Osteoblast (primary cell): Measurements from ENCODE around the gene PLPPR1. TPM values are rescaled to one million over a fixed set of nuclear protein-coding genes. Genes with fewer than 3 reads are reported as not detected.
A peak's percentile ranks its signal among the peaks of the same experiment; 100 is the strongest.

Experiments
- DNase-seq: peaks from one replicate; pipeline ENCODE4 v3.0.0; 2011; ENCODE audit warnings: low spot score, mixed read lengths; ENCODE audit not compliant: insufficient read length; ENCODE audit errors: missing footprints
- H2AFZ ChIP-seq: 2 replicates; pipeline ENCODE4 v1.6.0; 2011; ENCODE audit warnings: mild to moderate bottlenecking, low read length
- H3K27ac ChIP-seq: 2 replicates; pipeline ENCODE4 v1.5.1; 2011; ENCODE audit warnings: mild to moderate bottlenecking, low read depth, low read length, moderate library complexity
- H3K27me3 ChIP-seq: 2 replicates; pipeline ENCODE4 v1.6.0; 2012; ENCODE audit warnings: mild to moderate bottlenecking, control low read depth, inconsistent platforms, low read length, moderate library complexity; ENCODE audit not compliant: insufficient read depth
- H3K36me3 ChIP-seq: 2 replicates; pipeline ENCODE4 v1.5.1; 2011; ENCODE audit warnings: mild to moderate bottlenecking, low read length, control low read depth, moderate library complexity; ENCODE audit not compliant: insufficient read depth
- H3K4me1 ChIP-seq: 2 replicates; pipeline ENCODE4 v1.5.1; 2011; ENCODE audit warnings: mild to moderate bottlenecking, low read length, control low read depth, moderate library complexity; ENCODE audit not compliant: insufficient read depth
- H3K4me2 ChIP-seq: 2 replicates; pipeline ENCODE4 v1.6.0; 2011; ENCODE audit warnings: mild to moderate bottlenecking, low read length; ENCODE audit not compliant: insufficient read depth
- H3K4me3 ChIP-seq: fragments of 200-600 bp; sonication (generic); 3 replicates; pipeline ENCODE4 v1.5.1; 2012; ENCODE audit warnings: mild to moderate bottlenecking, low read length, inconsistent platforms; ENCODE audit not compliant: insufficient read depth
- H3K79me2 ChIP-seq: 2 replicates; pipeline ENCODE4 v1.6.0; 2012; ENCODE audit warnings: mild to moderate bottlenecking, low read length, control low read depth, inconsistent platforms; ENCODE audit not compliant: insufficient read depth
- H3K9me3 ChIP-seq: 2 replicates; pipeline ENCODE4 v1.5.1; 2011; ENCODE audit warnings: low read depth, low read length, control low read depth
- H4K20me1 ChIP-seq: 2 replicates; pipeline ENCODE4 v1.6.0; 2012; ENCODE audit warnings: mild to moderate bottlenecking, low read length, control low read depth; ENCODE audit not compliant: insufficient read depth
- total RNA-seq: library from RNA; depleted of rRNA; stranded (reverse); fragments of >200 nt; gene quantifications from 2 replicates; pipeline ENCODE4 v1.2.3, GENCODE V29; 2012
- TF ChIP-seq, protein P1 (sequence below): IDR thresholded peaks from 2 replicates; pipeline ENCODE4 v1.5.1; 2011; ENCODE audit warnings: mild to moderate bottlenecking, low read depth, low read length, moderate library complexity; ENCODE audit errors: extremely low read depth

PLPPR1 gene
- total RNA-seq, 1 donor: not detected

- H3K4me2 ChIP-seq: peak overlapping the region; percentile 57
- H3K36me3 ChIP-seq: no peaks in the 10 kb centered on the region
- H2AFZ ChIP-seq: peak overlapping the region; percentile 56
- H3K27me3 ChIP-seq: peaks cover 9% of the 10 kb centered on the region
- peak overlapping the region; percentile 60 for H3K4me3 ChIP-seq
- DNase-seq: peak; percentile 19
- no peaks in the 10 kb centered on the region for H4K20me1 ChIP-seq
- no peaks in the 10 kb centered on the region for H3K79me2 ChIP-seq
- H3K9me3 ChIP-seq: no peaks in the 10 kb centered on the region
- H3K27ac ChIP-seq: no peak overlapping the region
- H3K4me1 ChIP-seq: no peaks in the 10 kb centered on the region
- TF ChIP-seq, protein P1, sequence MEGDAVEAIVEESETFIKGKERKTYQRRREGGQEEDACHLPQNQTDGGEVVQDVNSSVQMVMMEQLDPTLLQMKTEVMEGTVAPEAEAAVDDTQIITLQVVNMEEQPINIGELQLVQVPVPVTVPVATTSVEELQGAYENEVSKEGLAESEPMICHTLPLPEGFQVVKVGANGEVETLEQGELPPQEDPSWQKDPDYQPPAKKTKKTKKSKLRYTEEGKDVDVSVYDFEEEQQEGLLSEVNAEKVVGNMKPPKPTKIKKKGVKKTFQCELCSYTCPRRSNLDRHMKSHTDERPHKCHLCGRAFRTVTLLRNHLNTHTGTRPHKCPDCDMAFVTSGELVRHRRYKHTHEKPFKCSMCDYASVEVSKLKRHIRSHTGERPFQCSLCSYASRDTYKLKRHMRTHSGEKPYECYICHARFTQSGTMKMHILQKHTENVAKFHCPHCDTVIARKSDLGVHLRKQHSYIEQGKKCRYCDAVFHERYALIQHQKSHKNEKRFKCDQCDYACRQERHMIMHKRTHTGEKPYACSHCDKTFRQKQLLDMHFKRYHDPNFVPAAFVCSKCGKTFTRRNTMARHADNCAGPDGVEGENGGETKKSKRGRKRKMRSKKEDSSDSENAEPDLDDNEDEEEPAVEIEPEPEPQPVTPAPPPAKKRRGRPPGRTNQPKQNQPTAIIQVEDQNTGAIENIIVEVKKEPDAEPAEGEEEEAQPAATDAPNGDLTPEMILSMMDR: no peak
Measured at GRCh38 chr9:101027733-101028345, 688 bp upstream of the PLPPR1 start.

DNA sequence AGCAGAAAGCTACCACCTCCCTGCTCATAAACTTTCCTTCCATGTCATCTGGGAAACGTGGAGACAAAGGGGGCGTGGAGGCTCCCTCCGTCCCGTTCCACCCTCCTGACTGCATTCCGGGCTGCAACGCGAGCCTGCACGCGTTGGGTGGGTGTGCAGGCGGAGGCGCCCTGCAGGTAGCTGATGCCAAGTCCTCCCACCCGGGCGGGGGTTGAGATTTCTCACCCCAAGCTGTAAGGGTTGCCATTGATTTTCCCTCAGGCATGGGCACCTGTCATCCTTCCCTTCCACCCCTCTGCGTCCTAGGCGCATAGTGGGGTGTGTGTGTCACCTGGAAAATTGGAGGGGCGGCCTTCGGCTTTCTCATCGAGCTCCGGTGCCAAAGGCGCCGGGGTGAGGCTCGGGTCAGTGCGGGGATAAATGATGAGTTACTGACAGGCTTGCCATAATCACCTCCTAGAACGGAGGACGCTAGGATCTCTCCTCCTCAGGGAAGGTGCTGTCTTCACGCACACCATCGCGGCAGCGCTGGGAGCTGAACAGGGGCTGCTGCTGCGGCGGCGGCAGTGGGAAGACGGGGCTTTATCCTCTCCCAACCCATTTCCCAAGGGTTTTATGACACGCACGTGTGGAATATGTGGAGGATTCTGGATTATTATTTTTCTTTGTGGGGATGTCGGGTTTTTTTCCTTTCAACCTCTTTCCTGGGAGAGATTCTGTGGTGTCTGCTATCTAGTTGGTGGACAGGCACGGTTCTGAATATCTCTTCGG, 973 bp downstream of the PLPPR1 start:
- TF ChIP-seq, protein P1: no peak
- no peaks in the 10 kb centered on the region for H4K20me1 ChIP-seq
- H3K4me1 ChIP-seq: no peaks in the 10 kb centered on the region
- no peaks in the 10 kb centered on the region for H3K36me3 ChIP-seq
- no peaks in the 10 kb centered on the region for H3K9me3 ChIP-seq
- no peak for DNase-seq
- H3K27me3 ChIP-seq: peaks cover 9% of the 10 kb centered on the region
- no peak overlapping the region for H3K4me3 ChIP-seq
- H3K79me2 ChIP-seq: no peaks in the 10 kb centered on the region
- H3K27ac ChIP-seq: no peak overlapping the region
- no peak overlapping the region for H2AFZ ChIP-seq
- no peak overlapping the region for H3K4me2 ChIP-seq

GRCh38 chr9:101030086-101030391, 1.5 kb downstream of the PLPPR1 start:
- Histone ChIP-seq H3K4me3 (no peak overlapping the region), H4K20me1 (no peaks in the 10 kb centered on the region), H3K27me3 (peaks cover 9% of the 10 kb centered on the region), H3K27ac (no peak overlapping the region), H3K79me2 (no peaks in the 10 kb centered on the region), H3K36me3 (no peaks in the 10 kb centered on the region), H3K9me3 (no peaks in the 10 kb centered on the region), H3K4me2 (no peak overlapping the region), H2AFZ (no peak overlapping the region), H3K4me1 (no peaks in the 10 kb centered on the region)
- TF ChIP-seq, protein P1: no peak
- DNase-seq: no peak

DNA sequence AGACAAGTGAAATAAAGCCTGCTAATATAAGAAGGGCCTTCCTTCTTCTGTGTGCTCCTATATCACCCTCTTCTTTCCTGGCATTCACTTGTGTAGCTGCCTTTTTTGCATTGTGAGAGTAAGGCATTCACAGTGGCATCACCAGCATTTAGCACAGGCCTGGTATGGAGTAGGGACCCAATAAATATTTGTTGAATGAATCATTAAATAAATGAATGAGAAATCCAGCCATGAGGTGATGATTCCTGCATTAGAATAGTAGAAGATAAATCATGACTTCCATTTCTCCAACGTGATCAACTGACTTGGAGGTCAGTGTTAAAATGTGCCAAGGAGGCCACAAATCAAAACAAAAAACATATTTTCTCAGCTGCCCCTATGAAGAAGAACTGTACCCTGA, 3.9 kb downstream of the PLPPR1 start:
- Histone ChIP-seq H3K4me3 (no peak overlapping the region), H2AFZ (no peak overlapping the region), H3K4me2 (no peak overlapping the region), H3K79me2 (no peaks in the 10 kb centered on the region), H3K4me1 (no peaks in the 10 kb centered on the region), H3K9me3 (no peaks in the 10 kb centered on the region), H4K20me1 (no peaks in the 10 kb centered on the region), H3K36me3 (no peaks in the 10 kb centered on the region), H3K27me3 (peaks cover 9% of the 10 kb centered on the region), H3K27ac (no peak overlapping the region)
- TF ChIP-seq, protein P1: no peak
- no peak for DNase-seq
